A549 (cell line): ENCODE data around the gene IER5L. TPM values are rescaled to one million over a fixed set of nuclear protein-coding genes. Genes with fewer than 3 reads are reported as not detected.
A peak's percentile ranks its signal among the peaks of the same experiment; 100 is the strongest.

Source experiments
- ATAC-seq, 2 experiments: fragments of 200-7000 bp in 1 of 2; fragments of >200 bp in 1 of 2; cut with Nextera tagmentation in 1 of 2; cut with Tn5 transposase in 1 of 2; 3 replicates each; pipeline versions ENCODE4 v1.8.0 to v1.9.1; 2018 to 2020; ENCODE audit warnings: mild to moderate bottlenecking in 1 of 2, moderate library complexity in 1 of 2
- CTCF ChIA-PET: fragments of 300-600 bp; sonication (Branson Sonifier 250); formaldehyde crosslinking; extraction: SDS; loops from one replicate; lab custom pipeline; 2021; ENCODE audit warnings: antibody characterized with exemption, inconsistent platforms; lab: Yijun Ruan, JAX
- POLR2A ChIA-PET: fragments of 350-600 bp; formaldehyde crosslinking; extraction: SDS; loops from one replicate; lab custom pipeline; 2021; ENCODE audit warnings: antibody characterized with exemption, inconsistent platforms; lab: Yijun Ruan, JAX
- DNase-seq, 2 experiments: peaks; one replicate each; pipeline versions ENCODE4 v3.0.0 to v3.0.0-alpha.2; 2011 to 2016; ENCODE audit warnings: low read depth in 1 of 2, low spot score in 1 of 2
- FAIRE-seq: peaks from 2 replicates; lab custom pipeline; 2011; peaks lifted over from hg19 to GRCh38; lab: Jason Lieb, UNC
- H3K27ac ChIP-seq, 2 experiments: fragments of >200 bp; sonication (Bioruptor Twin); formaldehyde crosslinking; 3 replicates each; pipeline ENCODE4 v1.5.1; 2016 to 2017
- H3K4me1 ChIP-seq: fragments of >200 bp; sonication (Bioruptor Twin); formaldehyde crosslinking; 3 replicates; pipeline ENCODE4 v1.6.1; 2016
- H3K4me2 ChIP-seq: fragments of >200 bp; sonication (Bioruptor Twin); formaldehyde crosslinking; 3 replicates; pipeline ENCODE4 v1.6.1; 2016
- H3K4me3 ChIP-seq: fragments of >200 bp; sonication (Bioruptor Twin); formaldehyde crosslinking; 3 replicates; pipeline ENCODE4 v1.5.1; 2016
- H3K9me3 ChIP-seq: fragments of >200 bp; sonication (Bioruptor Twin); formaldehyde crosslinking; 3 replicates; pipeline ENCODE4 v1.6.1; 2016
- CBX2 ChIP-seq: fragments of 200-600 bp; sonication (generic); IDR thresholded peaks from 2 replicates; pipeline ENCODE4 v1.6.1; 2016; ENCODE audit warnings: low read depth, mild to moderate bottlenecking, borderline replicate concordance
- CEBPB ChIP-seq, 2 experiments: fragments of >200 bp in 1 of 2; sonication (Bioruptor Twin) in 1 of 2; formaldehyde crosslinking in 1 of 2; IDR thresholded peaks; 2 replicates each; pipeline ENCODE4 v1.6.1; 2012 to 2016
- E2F6 ChIP-seq: IDR thresholded peaks from 2 replicates; pipeline ENCODE4 v1.6.1; 2012; ENCODE audit warnings: low read depth, borderline replicate concordance
- EHMT2 ChIP-seq: fragments of 200-600 bp; sonication (generic); IDR thresholded peaks from 2 replicates; pipeline ENCODE4 v1.6.1; 2016; ENCODE audit warnings: antibody characterized with exemption, low read depth, mild to moderate bottlenecking, moderate library complexity
- EP300 ChIP-seq, 2 experiments: fragments of >200 bp; sonication (Bioruptor Twin); formaldehyde crosslinking; IDR thresholded peaks; 2 replicates in 1 of 2; 3 replicates in 1 of 2; pipeline ENCODE4 v1.6.1; 2016 to 2017
- ESRRA ChIP-seq: fragments of 150-350 bp; IDR thresholded peaks from 2 replicates; pipeline ENCODE4 v1.6.1; 2014; ENCODE audit warnings: mild to moderate bottlenecking, low read length, borderline replicate concordance
- HEYL ChIP-seq: fragments of 250-450 bp; sonication (Bioruptor Pico); IDR thresholded peaks from 2 replicates; pipeline ENCODE4 v1.8.0; 2021; ENCODE audit warnings: mild to moderate bottlenecking, moderate library complexity
- HOXA7 ChIP-seq: fragments of 250-450 bp; sonication (Bioruptor Pico); IDR thresholded peaks from 2 replicates; pipeline ENCODE4 v1.5.0; 2020; ENCODE audit warnings: mild to moderate bottlenecking, moderate library complexity
- HOXB13 ChIP-seq: fragments of 250-450 bp; sonication (Bioruptor Pico); IDR thresholded peaks from 2 replicates; pipeline ENCODE4 v1.5.0; 2020; ENCODE audit warnings: low read depth, mild to moderate bottlenecking, moderate library complexity
- JUN ChIP-seq, 2 experiments: fragments of >200 bp; sonication (Bioruptor Twin); formaldehyde crosslinking; IDR thresholded peaks; 2 replicates in 1 of 2; 3 replicates in 1 of 2; pipeline ENCODE4 v1.6.1; 2016 to 2017
- JUNB ChIP-seq: fragments of >200 bp; sonication (Bioruptor Twin); formaldehyde crosslinking; IDR thresholded peaks from 2 replicates; pipeline ENCODE4 v1.6.1; 2016
- MAX ChIP-seq: IDR thresholded peaks from 2 replicates; pipeline ENCODE4 v1.6.1; 2012
- NFE2L2 ChIP-seq: fragments of 150-350 bp; conservative IDR thresholded peaks from 2 replicates; pipeline ENCODE4 v1.6.1; 2014; ENCODE audit warnings: low read length
- NR3C1 ChIP-seq: fragments of >200 bp; sonication (Bioruptor Twin); formaldehyde crosslinking; IDR thresholded peaks from 3 replicates; pipeline ENCODE4 v1.6.1; 2017
- PHF8 ChIP-seq: fragments of 200-600 bp; sonication (generic); IDR thresholded peaks from 2 replicates; pipeline ENCODE4 v1.6.1; 2016; ENCODE audit warnings: low read depth, mild to moderate bottlenecking, antibody characterized with exemption, moderate library complexity, borderline replicate concordance
- POLR2A ChIP-seq: IDR thresholded peaks from 2 replicates; pipeline ENCODE4 v1.6.1; 2012; ENCODE audit warnings: mild to moderate bottlenecking, low read length
- POLR2AphosphoS2 ChIP-seq: conservative IDR thresholded peaks from 2 replicates; pipeline ENCODE4 v1.6.1; 2012; ENCODE audit warnings: low read length, improper control_type of control experiment, inconsistent platforms
- RNF2 ChIP-seq: fragments of 200-600 bp; sonication (generic); IDR thresholded peaks from 2 replicates; pipeline ENCODE4 v1.6.1; 2016; ENCODE audit warnings: low read depth, mild to moderate bottlenecking, antibody characterized with exemption, moderate library complexity, borderline replicate concordance
- SREBF2 ChIP-seq: fragments of 450-650 bp; IDR thresholded peaks from 2 replicates; pipeline ENCODE4 v1.6.1; 2014; ENCODE audit warnings: mild to moderate bottlenecking, moderate library complexity
- TP53 ChIP-seq: fragments of 250-450 bp; sonication (Bioruptor Pico); IDR thresholded peaks from 2 replicates; pipeline ENCODE4 v1.5.0; 2021; ENCODE audit warnings: mild to moderate bottlenecking, moderate library complexity
- USF2 ChIP-seq: fragments of 450-650 bp; IDR thresholded peaks from 2 replicates; pipeline ENCODE4 v1.6.1; 2014; ENCODE audit warnings: antibody characterized with exemption
- ZC3H11A ChIP-seq: fragments of 450-650 bp; IDR thresholded peaks from 2 replicates; pipeline ENCODE4 v1.6.1; 2014; ENCODE audit warnings: antibody characterized with exemption, mild to moderate bottlenecking
- ZSCAN20 ChIP-seq: fragments of 250-450 bp; sonication (Bioruptor Pico); IDR thresholded peaks from 2 replicates; pipeline ENCODE4 v1.8.0; 2022; ENCODE audit warnings: mild to moderate bottlenecking, moderate library complexity
- WGBS: methylation state at CpG from one replicate; pipeline ENCODE4 v1.1.6; 2017; ENCODE audit errors: missing lambda C conversion rate; 5-methylcytosine and 5-hydroxymethylcytosine counted together
- polyA plus RNA-seq, 4 experiments: library from polyadenylated mRNA; depleted of rRNA in 3 of 4; stranded (reverse); fragments of >200 nt; fragmentation: RNase III in 1 of 4; extraction: RNeasy Plus Mini Kit Qiagen cat#74134 plus additional on column Dnase treatment in 1 of 4; gene quantifications; 2 replicates in 3 of 4; 3 replicates in 1 of 4; pipeline ENCODE4 v1.2.3, GENCODE V29; 2011 to 2017
- TF ChIP-seq, protein P1 (sequence below): fragments of >200 bp; sonication (Bioruptor Twin); formaldehyde crosslinking; IDR thresholded peaks from 3 replicates; pipeline ENCODE4 v1.6.1; 2016
- TF ChIP-seq, protein P2 (sequence below): fragments of 150-350 bp; IDR thresholded peaks from 2 replicates; pipeline ENCODE4 v1.6.1; 2014; ENCODE audit warnings: low read depth, mild to moderate bottlenecking, low read length
- TF ChIP-seq, protein P3 (sequence below): IDR thresholded peaks from 2 replicates; pipeline ENCODE4 v1.6.1; 2012

Gene IER5L
- polyA plus RNA-seq, 2 of the 4 experiments (the other 2 are of a cell fraction): 25.1 to 67.5 TPM

DNA sequence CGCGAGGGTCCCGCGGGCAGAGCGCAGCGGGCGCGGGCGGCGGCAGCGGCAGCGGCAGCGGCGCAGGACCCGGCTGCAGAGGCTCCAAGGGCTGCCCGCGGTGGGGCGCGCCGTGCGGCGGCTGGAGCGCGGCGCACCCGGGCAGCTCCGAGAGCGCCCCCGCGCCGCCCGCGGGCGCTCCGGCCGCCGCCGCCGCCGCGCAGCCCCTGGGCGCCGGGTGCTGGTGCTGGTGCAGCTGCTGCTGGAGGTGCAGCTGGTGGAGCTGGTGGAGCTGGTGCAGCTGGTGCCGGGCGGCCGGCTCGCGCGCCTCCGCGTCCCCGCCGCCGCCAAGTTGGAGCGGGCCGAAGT is 644 bp downstream of the IER5L start:
- peaks cover 55% of the 10 kb centered on the region for H3K4me1 ChIP-seq
- ChIA-PET POLR2A (interaction anchor here (0.6 to 7.3 kb wide), 29 partner anchors 10 to 447 kb away, joined by 3 to 171 read pairs (median 15); partner anchors contain the start of gene NTMT1), CTCF (interaction anchor here (0.9 to 38.0 kb wide), 16 partner anchors 9 to 434 kb away, joined by 3 to 1029 read pairs (median 4); no protein-coding TSS in a partner anchor)
- WGBS: 7% methylated on average over 3 of the region's 56 CpGs
- H3K4me3 ChIP-seq: peak overlapping the region; percentile 87
- H3K4me2 ChIP-seq: peak overlapping the region; percentile 96; the same call in 2 of the 3 replicates
- FAIRE-seq (no peak), DNase-seq (no peak), ATAC-seq (no peak)
- no peaks in the 10 kb centered on the region for H3K9me3 ChIP-seq
- TF ChIP-seq RNF2: no peak
- TF ChIP-seq HOXB13 (CRISPR knock-in tag): no peak
- no peak for TF ChIP-seq CBX2
- TF ChIP-seq MAX: no peak
- no peak for TF ChIP-seq USF2
- no peak for TF ChIP-seq PHF8
- TF ChIP-seq JUN (IDR thresholded peaks at IDR 0.05): no peak
- TF ChIP-seq, protein P1, sequence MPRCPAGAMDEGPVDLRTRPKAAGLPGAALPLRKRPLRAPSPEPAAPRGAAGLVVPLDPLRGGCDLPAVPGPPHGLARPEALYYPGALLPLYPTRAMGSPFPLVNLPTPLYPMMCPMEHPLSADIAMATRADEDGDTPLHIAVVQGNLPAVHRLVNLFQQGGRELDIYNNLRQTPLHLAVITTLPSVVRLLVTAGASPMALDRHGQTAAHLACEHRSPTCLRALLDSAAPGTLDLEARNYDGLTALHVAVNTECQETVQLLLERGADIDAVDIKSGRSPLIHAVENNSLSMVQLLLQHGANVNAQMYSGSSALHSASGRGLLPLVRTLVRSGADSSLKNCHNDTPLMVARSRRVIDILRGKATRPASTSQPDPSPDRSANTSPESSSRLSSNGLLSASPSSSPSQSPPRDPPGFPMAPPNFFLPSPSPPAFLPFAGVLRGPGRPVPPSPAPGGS: no peak
- TF ChIP-seq ZC3H11A: no peak
- TF ChIP-seq NFE2L2: no peak
- TF ChIP-seq, protein P2, sequence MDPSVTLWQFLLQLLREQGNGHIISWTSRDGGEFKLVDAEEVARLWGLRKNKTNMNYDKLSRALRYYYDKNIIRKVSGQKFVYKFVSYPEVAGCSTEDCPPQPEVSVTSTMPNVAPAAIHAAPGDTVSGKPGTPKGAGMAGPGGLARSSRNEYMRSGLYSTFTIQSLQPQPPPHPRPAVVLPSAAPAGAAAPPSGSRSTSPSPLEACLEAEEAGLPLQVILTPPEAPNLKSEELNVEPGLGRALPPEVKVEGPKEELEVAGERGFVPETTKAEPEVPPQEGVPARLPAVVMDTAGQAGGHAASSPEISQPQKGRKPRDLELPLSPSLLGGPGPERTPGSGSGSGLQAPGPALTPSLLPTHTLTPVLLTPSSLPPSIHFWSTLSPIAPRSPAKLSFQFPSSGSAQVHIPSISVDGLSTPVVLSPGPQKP: no peak
- TF ChIP-seq JUNB: no peak
- no peak for TF ChIP-seq CEBPB (IDR thresholded peaks at IDR 0.05)
- TF ChIP-seq, protein P3, sequence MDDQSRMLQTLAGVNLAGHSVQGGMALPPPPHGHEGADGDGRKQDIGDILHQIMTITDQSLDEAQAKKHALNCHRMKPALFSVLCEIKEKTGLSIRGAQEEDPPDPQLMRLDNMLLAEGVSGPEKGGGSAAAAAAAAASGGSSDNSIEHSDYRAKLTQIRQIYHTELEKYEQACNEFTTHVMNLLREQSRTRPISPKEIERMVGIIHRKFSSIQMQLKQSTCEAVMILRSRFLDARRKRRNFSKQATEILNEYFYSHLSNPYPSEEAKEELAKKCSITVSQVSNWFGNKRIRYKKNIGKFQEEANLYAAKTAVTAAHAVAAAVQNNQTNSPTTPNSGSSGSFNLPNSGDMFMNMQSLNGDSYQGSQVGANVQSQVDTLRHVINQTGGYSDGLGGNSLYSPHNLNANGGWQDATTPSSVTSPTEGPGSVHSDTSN: no peak
- no peak for TF ChIP-seq TP53 (CRISPR knock-in tag)
- no peak for TF ChIP-seq POLR2AphosphoS2
- TF ChIP-seq ZSCAN20 (CRISPR knock-in tag): no peak
- no peak for TF ChIP-seq HEYL (CRISPR knock-in tag)
- H3K27ac ChIP-seq: peak overlapping the region; percentile 99

GRCh38 chr9:129176701-129177442 is 1.2 kb downstream of the IER5L start:
- H3K4me2 ChIP-seq: peak overlapping the region; percentile 96
- ChIA-PET POLR2A (interaction anchor here (0.6 to 7.3 kb wide), 17 partner anchors 9 to 448 kb away, joined by 4 to 171 read pairs (median 16); partner anchors contain the start of gene NTMT1), CTCF (interaction anchor here (0.8 to 38.0 kb wide), 12 partner anchors 9 to 449 kb away, joined by 3 to 1029 read pairs (median 4); partner anchors contain the start of gene NTMT1)
- FAIRE-seq: no peak
- H3K4me3 ChIP-seq: peak overlapping the region; percentile 87
- H3K9me3 ChIP-seq: no peaks in the 10 kb centered on the region
- peaks cover 55% of the 10 kb centered on the region for H3K4me1 ChIP-seq
- H3K27ac ChIP-seq: peak overlapping the region; percentile 99
- DNase-seq: peak in 1 of 2 experiments; percentile 59
- ATAC-seq: no peak
- WGBS: under 1% methylated on average over 14 of the region's 80 CpGs
- TF ChIP-seq ESRRA (no peak), RNF2 (peak; percentile 95), EP300 (IDR thresholded peaks at IDR 0.05) (no peak), POLR2A (peak; percentile 32; the same call in 1 of the 2 replicates), SREBF2 (no peak), JUN (IDR thresholded peaks at IDR 0.05) (peak in 1 of 2 experiments; percentile 12; a peak in 1 of 5 replicates), HOXA7 (0 out of 2 replicates have a peak, but pooled peaks have one; percentile 28), EHMT2 (no peak), NR3C1 (no peak), E2F6 (0 out of 2 replicates have a peak, but pooled peaks have one; percentile 14)
